Activated CD8-positive, alpha-beta memory T cell treated with anti-CD3 and anti-CD28 coated beads, Interleukin-2, amount 50 U/mL, for 1 hour (primary cell): ENCODE data around the gene MRPL2.
"Not testable (repeated sequence)": the region's sequence is repeated elsewhere in the genome, so short reads cannot be mapped to it uniquely, and the experiment has no call there.

Experiments
- DNase-seq: peaks from one replicate; pipeline ENCODE4 v3.0.0-alpha.2; 2020; ENCODE audit errors: extremely low read depth

Gene MRPL2

GRCh38 chr6:43082806-43083655, 23.8 kb upstream of the MRPL2 start:
- DNase-seq, result no peak

- DNase-seq, result not testable (repeated sequence)
Observed at GRCh38 chr6:43081922-43082321, 22.7 kb upstream of the MRPL2 start.

- DNase-seq, result no peak
Observed at GRCh38 chr6:43081043-43081442, 21.8 kb upstream of the MRPL2 start.

- no peak for DNase-seq
Observed at GRCh38 chr6:43078691-43079090, 19.5 kb upstream of the MRPL2 start.

- no peak for DNase-seq
Observed at GRCh38 chr6:43077981-43078511, 18.8 kb upstream of the MRPL2 start.

GRCh38 chr6:43077333-43077809, 18.1 kb upstream of the MRPL2 start:
- no peak for DNase-seq

- no peak for DNase-seq
Observed at GRCh38 chr6:43076464-43077332, 17.5 kb upstream of the MRPL2 start.

GRCh38 chr6:43075670-43076463, 16.6 kb upstream of the MRPL2 start, which contains the start of gene PTK7:
Gene PTK7 (plus strand): TSS chr6:43076314. CDS start chr6:43076489, 175 bp downstream.
- DNase-seq, result no peak

GRCh38 chr6:43074847-43075669, 15.8 kb upstream of the MRPL2 start:
- DNase-seq, result no peak

GRCh38 chr6:43070028-43070632, 10.9 kb upstream of the MRPL2 start:
- DNase-seq, result no peak

GRCh38 chr6:43062818-43063217, 3.6 kb upstream of the MRPL2 start:
- DNase-seq, result no peak

- DNase-seq, result no peak
Observed at GRCh38 chr6:43061861-43062260, 2.6 kb upstream of the MRPL2 start.

- no peak for DNase-seq
Observed at GRCh38 chr6:43060755-43061633, 1.8 kb upstream of the MRPL2 start.

- DNase-seq, result no peak
Observed at GRCh38 chr6:43060034-43060754, 960 bp upstream of the MRPL2 start.

- no peak for DNase-seq
Observed at GRCh38 chr6:43058531-43058930, 703 bp downstream of the MRPL2 start.

GRCh38 chr6:43055966-43056365, 3.3 kb downstream of the MRPL2 start:
- no peak for DNase-seq

GRCh38 chr6:43054206-43054943, 4.9 kb downstream of the MRPL2 start:
- DNase-seq, result no peak
